ENCODE results near the gene ERCC1.
"Not testable (repeated sequence)": the region's sequence is repeated elsewhere in the genome, so short reads cannot be mapped to it uniquely, and the experiment has no call there.

The ERCC1 gene

DNA sequence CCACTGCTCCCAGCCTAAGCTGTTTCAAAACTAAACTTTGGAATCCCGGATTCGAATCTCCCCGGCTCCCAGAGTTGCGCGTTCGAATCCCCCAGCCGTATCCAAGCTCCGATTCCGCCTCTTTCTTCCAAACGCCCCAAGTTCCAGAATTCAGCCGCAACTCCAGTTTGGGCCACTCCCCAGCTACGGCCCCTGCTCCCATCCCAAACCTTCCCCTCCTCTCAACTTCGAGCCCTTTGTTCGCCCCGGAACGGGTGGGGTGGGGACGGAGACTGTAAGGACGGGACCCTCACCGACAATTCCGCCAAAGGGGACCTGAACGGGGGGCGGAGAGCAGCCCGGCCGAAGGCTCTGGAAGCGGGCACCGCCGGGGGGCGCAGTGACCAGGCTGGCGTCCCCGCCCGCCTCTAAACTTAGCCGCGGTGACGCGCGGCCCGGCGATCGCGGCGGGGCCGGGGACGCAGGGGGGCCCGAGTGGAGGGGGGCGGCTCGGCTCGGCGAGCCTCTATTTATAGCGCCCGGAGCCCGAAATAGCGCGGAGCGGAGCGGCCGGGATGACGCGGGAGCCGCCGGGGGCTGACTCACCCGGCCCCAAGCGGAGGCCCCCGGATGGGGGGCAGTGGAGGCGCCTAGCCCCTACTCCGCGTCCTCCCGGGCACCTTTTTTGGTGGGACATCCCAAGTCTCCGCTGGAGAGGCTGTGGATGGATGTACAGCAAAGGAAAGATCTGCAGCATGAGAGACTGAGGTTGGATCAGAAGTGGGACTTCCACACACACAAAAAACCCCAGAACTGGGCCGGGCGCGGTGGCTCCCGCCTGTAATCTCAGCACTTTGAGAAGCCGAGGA is 4.9 kb upstream of the ERCC1 start:
- peak; percentile 38 for DNase-seq

DNA sequence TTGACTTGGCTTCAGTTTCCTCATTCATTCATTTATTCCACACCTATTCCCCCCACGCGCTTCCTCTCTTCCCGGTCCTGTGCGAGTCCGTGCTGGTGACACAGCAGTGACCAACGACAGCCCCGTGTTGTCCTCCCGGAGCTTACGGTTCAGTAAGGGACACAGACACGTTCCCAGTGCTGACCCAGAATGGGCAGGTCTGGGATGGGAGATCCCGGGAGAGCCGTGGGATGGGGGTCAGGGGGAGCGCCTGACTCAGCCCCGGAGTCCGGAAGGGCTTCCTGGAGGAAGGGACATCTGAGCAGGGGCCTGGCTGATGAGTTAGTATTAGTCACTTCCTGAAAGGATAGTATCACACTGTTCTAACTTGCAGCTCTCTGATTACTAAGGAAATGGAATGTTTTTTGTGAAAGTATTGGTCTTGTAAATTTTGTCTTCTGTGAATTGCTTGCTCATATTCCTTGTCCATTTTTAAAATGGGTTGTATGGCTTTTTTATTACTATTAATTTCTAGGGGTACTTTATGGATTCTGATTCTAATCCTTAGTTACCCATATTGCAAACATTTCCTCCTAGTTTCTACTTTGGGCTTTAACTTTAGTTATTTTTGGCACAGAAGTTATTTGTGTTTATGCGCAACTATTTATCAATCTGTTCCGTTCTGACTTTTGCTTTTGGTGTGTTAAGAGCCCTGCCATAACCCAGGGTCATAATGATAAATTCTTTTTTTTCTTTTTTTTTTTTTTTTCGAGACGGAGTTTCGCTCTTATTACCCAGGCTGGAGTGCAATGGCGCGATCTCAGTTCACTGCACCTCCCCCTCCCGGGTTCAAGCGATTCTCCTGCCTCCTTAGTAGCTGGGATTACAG is 708 bp upstream of the ERCC1 start:
- no peak for DNase-seq

DNA sequence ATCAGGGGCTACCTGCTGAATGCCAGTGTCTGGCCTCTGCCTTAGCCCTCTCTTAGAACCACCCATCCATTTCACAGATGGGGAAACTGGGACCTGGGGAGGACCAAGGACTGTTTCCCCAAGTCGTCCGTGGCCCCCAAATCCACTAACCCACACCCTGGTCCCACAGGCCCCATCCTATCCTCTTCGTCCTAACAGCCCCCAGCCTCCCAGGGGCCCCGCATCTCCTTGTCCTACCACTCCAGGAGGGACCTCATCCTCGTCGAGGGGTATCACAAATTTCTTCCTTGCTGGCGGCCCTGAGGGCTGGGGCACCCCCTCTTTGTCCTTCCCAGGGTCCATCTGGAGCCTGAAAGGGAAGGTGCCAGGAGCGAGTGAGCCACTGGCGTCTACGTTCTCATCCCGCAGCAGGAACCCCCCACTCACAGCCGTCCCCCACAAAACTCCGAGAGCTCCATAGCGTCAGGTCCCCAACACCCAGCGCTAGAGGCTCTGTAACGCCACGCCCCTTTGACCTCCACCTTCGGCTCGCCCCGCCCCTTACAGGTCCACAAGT is 606 bp downstream of the ERCC1 start:
- no peak for DNase-seq

DNA sequence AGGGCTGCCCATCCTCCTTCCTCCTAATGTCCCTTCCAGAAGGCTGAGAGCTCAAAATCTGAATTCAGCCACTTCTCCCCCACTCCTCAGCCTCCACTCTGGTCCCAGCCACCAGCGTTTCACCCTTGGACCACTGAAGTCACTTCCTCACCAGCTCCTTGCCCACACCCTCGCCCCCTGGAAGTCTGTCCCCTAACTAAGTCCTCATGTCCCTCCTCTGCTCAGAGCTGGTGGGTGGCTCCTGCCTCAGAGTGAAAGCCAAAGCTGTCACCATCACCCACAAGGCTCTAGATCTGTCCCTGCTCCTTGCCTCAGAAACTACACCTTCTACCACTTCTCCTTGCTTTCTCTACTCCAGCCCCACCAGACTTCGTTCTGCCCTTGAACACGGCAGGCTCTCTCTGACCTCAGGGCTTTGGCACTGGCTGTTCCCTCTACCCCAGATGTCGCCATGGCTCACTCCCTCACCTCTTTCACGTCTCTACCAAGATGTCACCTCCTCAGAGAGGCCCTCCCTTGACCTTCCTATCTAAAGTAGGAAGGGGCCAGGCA is 1.7 kb downstream of the ERCC1 start:
- DNase-seq: no peak

DNA sequence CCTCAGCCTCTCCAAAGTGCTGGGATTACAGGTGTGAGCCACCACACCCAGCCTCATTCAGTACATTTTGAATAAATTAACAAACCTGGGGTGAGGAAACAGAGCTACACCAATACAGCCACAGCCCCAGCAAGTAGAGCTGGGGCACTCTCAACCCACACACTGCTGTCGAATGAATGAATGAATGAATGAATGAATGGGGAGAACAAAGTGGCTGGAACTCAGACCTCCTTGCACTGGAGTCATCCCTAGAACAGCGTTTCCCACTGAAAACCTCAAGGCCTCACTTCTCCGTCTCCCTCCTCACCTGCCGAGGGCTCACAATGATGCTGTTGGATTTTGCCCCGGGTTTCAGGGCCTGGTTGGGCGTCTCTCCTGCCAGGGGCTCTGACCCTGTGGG is 2.8 kb downstream of the ERCC1 start:
- no peak for DNase-seq

DNA sequence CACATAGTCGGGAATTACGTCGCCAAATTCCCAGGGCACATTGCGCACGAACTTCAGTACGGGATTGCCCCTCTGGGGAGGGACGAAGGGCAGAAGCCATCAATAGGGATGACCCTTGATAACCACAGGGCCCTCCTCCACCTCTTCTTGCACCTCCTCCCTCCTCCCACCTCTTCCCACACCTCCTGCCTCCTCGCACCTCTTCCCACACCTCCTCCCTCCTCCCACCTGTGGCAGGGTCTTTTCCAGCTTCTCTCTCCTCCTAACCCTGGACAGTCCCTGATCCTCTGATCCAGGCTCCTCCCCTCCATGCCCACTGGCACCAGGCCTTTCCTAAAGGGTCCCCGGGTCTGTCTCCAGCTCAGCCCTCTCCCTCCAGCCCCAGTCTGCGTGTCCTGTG is 3.4 kb downstream of the ERCC1 start:
- no peak for DNase-seq

DNA sequence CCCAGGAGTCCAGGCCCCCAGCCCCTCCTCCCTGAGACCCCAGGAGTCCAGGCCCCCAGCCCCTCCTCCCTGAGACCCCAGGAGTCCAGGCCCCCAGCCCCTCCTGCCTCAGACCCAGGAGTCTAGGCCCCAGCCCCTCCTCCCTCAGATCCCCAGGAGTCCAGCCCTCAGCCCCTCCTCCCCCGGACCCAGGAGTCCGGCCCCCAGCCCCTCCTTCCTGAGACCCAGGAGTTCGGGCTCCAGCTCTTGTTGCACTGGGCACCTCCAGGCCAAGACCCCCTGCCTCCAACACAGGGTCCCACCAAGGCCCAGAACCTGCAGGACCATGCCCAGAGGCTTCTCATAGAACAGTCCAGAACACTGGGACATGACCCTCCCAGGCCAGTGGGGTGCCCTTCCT is 3.8 kb downstream of the ERCC1 start:
- DNase-seq: no peak

DNA sequence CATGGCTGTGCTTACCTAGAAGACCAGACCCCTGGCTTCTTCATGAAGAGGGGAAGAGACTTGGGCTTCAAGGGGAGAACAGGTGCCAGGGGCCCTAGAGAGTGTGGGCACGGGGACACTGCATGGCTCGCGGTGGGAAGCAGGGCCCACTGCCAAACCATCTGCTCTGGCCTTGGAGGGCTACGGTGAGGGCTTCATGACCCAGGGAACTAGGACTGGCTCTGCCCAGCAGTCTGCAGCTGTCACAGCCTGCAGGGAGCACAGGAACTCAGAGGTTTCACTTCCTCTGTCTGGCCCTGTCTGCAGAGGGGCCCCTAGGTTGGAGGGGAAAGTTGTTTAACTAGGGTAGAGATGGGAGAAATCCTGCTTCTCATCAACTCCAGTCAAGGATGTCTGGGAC is 4.3 kb downstream of the ERCC1 start:
- DNase-seq: no peak

DNA sequence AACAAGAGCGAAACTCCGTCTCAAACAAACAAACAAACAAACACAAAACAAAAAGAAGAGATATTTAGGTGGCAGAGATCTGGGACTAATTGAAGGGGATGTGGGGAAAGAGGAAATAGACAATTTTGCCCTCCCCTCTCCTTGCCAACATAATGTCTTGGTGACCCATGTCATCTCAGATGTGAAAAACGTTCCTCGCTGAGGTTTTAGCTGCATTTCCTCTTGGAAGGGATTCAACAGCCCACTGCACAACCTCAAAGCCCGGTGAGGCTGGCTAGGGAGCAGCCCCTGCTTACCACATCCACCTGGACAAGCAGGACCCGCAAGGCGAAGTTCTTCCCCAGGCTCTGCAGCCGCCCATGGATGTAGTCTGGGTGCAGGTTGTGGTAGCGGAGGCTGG is 4.9 kb downstream of the ERCC1 start:
- no peak for DNase-seq

DNA sequence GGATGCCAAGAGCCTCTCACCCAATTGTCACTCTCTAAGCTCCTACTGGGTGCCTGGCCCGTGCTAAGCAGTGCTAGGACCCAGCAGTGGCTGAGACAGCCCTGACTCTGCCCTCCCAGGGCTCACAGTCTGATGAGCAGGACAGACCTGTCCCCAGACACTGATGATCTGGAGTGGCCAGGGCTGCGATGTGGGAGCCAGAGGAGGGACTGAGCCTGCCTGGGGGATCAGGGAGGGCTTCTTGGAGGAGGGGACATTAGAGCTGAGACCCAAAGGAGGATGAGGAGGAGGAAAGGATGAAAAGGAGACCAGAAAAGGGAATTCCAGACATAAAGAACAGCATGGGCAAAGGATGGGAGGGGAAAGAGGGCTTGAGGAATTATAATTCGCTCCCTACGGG is 6.6 kb downstream of the ERCC1 start:
- no peak for DNase-seq

DNA sequence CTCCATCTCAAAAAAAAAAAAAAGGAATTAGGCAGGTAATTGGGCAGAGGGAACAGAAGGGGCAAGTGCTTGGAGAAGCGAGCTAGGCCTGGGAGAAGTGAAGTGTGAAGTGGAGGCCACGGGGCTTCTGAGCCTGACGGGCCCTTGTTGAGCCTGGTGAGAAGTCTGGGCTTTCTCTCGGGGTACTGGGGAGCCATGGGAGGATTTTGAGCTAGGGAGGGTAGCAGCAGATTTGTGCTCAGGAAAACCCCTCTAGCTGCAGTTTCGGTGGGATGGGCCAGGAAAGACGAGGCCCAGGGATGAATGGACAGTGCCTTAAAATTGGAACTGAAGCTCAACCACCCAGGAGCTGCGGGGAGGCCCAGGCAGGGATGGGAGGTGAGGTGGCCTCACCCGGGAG is 9.2 kb downstream of the ERCC1 start:
- no peak for DNase-seq

DNA sequence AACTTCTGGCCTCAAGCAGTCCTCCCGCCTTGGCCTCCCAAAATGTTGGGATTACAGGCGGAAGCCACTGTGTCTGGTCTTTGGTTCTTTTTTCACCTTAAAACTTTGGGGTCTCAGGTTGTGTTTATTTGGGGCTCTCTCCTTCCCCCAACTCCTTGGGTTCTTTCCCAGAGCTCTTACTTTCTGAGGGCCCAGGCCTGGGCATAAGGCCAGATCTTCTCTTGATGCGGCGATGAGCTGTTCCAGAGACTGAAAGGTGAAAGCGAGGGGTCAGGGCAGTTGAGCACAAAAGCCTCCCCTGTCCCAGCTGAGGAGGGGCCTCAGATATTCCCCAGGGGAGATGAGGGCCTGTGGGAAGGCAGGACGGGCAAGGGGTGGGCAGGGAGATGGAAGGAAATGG is 10.2 kb downstream of the ERCC1 start:
- no peak for DNase-seq

DNA sequence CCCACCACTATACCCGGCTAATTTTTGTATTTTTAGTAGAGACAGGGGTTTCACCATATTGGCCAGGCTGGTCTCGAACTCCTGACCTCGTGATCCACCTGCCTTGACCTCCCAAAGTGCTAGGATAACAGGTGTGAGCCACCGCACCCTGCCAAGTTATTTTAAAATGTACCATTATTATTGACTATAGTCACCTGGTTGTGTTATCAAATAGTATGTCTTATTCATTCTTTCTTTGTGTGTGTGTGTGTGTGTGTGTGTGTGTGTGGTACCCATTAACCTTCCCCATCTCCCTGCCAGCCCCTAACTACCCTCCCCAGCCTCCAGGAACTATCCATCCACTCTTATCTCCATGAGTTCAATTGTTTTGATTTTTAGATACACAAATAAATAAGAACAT is 13.4 kb downstream of the ERCC1 start:
- not testable (repeated sequence) for DNase-seq

DNA sequence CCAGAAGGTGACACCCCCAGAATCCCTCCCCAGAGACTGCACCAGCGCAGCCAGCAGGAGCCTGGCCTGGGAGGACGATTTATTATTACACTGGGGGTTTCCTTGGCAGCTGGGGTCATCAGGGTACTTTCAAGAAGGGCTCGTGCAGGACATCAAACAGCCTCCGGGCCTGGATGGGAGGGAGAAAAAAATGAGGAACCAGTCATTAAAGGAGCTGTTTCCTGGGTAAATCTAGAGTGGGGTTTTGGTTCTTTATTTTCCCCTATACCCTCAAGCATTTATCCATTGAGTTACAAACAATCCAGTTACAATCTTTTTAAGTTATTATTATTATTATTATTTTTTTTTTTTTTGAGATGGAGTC is 14.2 kb downstream of the ERCC1 start:
- DNase-seq: no peak

DNA sequence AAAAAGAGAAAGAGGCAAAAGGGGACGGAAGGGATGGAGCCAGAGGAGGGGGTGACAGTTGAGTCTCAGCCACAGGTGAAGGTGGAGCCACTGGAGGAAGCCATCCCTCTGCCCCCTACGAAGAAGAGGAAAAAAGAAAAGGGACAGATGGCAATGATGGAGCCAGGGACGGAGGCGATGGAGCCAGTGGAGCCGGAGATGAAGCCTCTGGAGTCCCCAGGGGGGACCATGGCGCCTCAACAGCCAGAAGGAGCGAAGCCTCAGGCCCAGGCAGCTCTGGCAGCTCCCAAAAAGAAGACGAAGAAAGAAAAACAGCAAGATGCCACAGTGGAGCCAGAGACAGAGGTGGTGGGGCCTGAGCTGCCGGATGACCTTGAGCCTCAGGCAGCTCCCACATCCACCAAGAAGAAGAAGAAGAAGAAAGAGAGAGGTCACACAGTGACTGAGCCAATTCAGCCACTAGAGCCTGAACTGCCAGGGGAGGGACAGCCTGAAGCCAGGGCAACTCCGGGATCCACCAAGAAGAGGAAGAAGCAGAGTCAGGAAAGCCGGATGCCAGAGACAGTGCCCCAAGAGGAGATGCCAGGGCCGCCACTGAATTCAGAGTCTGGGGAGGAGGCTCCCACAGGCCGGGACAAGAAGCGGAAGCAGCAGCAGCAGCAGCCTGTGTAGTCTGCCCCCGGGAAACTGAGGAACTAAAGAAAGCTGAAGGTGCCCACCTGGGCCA is 14.7 kb downstream of the ERCC1 start:
- no peak for DNase-seq

DNA sequence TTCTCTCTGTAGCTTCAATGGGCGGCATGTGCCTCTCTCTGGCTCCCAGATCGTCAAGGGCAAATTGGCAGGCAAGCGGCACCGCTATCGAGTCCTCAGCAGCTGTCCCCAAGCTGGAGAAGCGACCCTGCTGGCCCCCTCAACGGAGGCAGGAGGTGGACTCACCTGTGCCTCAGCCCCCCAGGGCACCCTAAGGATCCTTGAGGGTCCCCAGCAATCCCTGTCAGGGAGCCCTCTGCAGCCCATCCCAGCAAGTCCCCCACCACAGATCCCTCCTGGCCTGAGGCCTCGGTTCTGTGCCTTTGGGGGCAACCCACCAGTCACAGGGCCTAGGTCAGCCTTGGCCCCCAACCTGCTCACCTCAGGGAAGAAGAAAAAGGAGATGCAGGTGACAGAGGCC is 15.6 kb downstream of the ERCC1 start:
- DNase-seq: no peak

DNA sequence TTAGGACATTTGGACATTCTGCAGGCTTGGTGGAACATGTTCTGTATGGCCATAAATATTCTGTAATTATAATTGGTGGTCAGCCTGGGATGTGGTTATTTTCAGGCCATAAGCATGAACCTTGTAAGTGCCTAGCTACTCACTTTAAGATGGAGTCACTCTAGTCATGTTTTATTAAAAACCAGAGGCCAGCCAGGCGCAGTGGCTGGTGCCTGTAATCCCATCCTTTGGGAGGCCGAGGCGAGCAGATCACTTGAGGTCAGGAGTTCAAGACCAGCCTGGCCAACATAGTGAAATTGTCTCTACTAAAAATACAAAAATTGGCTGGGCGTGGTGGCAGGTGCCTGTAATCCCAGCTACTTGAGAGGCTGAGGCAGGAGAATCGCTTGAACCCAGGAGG is 16.1 kb downstream of the ERCC1 start:
- DNase-seq: not testable (repeated sequence)

DNA sequence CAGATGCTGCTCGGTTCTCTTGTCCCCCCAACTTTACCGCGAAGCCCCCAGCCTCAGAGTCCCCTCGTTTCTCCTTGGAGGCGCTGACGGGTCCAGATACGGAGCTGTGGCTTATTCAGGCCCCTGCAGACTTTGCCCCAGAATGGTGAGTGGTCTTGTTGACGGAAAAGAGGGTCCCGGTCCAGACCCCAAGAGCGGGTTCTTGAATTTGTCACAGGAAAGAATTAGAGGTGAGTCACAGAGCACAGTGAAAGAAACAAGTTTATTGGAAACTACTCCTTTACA is 16.7 kb downstream of the ERCC1 start:
- DNase-seq: no peak

DNA sequence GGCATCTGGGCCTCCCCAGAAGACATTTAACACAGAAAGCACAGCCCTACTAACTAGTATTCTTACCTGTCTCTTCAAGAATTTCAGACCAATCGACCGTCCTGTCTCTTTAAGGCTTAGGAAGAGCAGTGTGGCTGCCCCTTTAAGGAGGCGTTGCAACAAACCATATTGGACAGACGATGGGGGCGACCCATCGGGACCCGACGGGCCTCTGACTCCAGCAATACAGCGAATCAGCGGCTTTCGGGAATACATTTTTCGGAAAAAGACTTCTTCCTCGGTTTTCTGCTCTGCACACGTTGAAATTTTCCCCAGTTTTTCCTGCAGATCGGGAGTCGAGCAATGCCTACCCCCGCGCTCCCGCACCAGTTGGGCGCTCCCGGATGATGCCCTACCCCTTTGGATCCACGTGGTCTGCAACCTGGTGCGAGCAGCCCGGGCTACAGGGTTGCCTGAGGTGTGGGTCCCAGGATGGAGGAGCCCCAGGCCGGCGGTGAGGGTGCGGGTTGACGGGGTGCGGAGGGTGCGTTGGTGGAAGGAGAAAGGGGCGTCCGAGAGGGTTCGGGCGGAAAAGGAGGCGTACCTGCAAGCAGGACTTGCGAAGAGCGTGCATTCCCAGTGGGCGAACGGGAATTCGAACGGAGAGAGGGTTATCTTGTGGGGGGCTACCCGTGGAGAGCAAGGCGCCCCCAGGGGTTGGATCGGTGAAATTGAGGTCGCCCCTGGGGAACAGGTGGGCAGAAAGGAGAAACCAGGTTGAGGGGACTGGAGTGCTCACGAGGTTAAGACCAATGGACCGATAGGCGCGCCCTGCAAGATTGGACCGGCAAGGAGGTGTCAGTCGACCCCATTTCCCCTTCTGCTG is 17.3 kb downstream of the ERCC1 start, which contains the start of gene POLR1G:
Gene POLR1G (plus strand): TSS at position 419 of the 865 bp plus-strand sequence. CDS start 53 bp downstream, at position 472.
- DNase-seq: peak; percentile 98

DNA sequence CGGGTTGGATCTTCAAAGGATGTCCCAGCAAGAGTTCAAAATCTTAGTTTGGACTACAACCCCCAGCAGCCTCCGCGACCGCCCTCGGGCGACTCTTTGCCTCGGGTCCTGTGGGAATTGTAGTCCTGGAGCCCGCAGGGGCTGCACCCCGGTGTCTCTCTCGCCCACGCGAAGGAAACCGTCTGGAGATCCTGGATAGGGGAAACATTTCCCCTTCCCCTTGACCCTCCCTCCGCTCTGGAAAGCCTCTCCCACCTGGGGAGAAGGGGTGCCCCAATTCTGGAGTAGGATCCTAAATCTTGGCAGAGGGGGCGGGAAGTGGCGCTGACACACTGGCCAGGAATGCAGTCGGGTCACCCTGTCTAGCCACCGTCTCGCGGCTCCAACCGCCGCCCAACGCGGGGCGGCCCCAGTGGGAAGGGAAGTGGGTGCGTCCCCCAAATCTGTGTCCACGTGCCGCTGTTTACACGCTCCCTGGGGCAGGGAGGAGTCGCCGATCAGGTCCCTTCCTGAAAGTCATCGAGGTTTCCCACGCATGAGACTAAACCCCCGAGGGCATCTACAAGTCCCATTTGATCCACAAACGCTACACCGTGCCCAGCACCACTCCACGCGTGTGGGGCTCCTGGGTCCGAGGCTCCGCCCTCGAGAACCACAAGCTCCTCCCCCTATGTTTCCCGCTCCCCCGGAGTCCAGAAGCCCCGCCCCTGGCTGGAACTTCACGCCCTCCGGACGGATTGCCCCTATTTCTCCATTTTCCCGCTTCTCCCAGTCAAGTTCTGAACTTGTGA is 18.1 kb downstream of the ERCC1 start:
- DNase-seq: peak; percentile 92

Data from retina (tissue), 1 donor.